Activated CD8-positive, alpha-beta T cell treated with anti-CD3 and anti-CD28 coated beads, Interleukin-2, amount 10 ng/mL, durations not matched to agents 7 days and 5 days (primary cell): ENCODE data around the gene CCDC92B. TPM values are rescaled to one million over a fixed set of nuclear protein-coding genes. Genes with fewer than 3 reads are reported as not detected.
"Not testable (repeated sequence)": the region's sequence is repeated elsewhere in the genome, so short reads cannot be mapped to it uniquely, and the experiment has no call there.

Source experiments
- ATAC-seq: fragments of 150-1000 bp; cut with Tn5 transposase; one replicate; pipeline ENCODE4 v1.10.0; 2021; ENCODE audit warnings: moderate library complexity
- CTCF ChIA-PET: fragments of 350-600 bp; sonication (Branson Sonifier 250); formaldehyde crosslinking; loops from one replicate; lab custom pipeline; 2021; ENCODE audit warnings: antibody characterized with exemption; lab: Charles Lee
- POLR2A ChIA-PET: fragments of 350-600 bp; sonication (Branson Sonifier 250); formaldehyde crosslinking; loops from one replicate; lab custom pipeline; 2021; ENCODE audit warnings: antibody characterized with exemption; lab: Charles Lee
- DNase-seq: peaks from one replicate; pipeline ENCODE4 v3.0.0-alpha.2; 2020
- H3K27ac Mint-ChIP-seq: one replicate; pipeline ENCODE4 v1.8.0; 2021; ENCODE audit warnings: mild to moderate bottlenecking, mixed read lengths
- H3K27me3 Mint-ChIP-seq: one replicate; pipeline ENCODE4 v1.8.0; 2021; ENCODE audit warnings: low read depth, mixed read lengths
- H3K36me3 Mint-ChIP-seq: one replicate; pipeline ENCODE4 v1.8.0; 2021; ENCODE audit warnings: low read depth, mixed read lengths
- H3K4me1 Mint-ChIP-seq: one replicate; pipeline ENCODE4 v1.8.0; 2021; ENCODE audit warnings: low read depth, mixed read lengths
- H3K4me3 Mint-ChIP-seq: one replicate; pipeline ENCODE4 v1.8.0; 2021; ENCODE audit warnings: mild to moderate bottlenecking, mixed read lengths
- H3K9me3 Mint-ChIP-seq: one replicate; pipeline ENCODE4 v1.8.0; 2022; ENCODE audit warnings: mixed read lengths; ENCODE audit not compliant: insufficient read depth
- microRNA-seq: library from miRNA; unstranded; fragments of <30 nt; microRNA quantifications from one replicate; pipeline ENCODE4 v1.2.0, GENCODE V29; 2022
- total RNA-seq, 2 experiments: library from RNA; stranded (reverse); gene quantifications; one replicate each; pipeline ENCODE4 v1.2.3, GENCODE V29; 2021

The CCDC92B gene
- total RNA-seq, 2 experiments from 2014 or later, result not detected

- Mint-ChIP-seq H3K36me3 (peaks cover 57% of the 10 kb centered on the region), H3K4me1 (no peaks in the 10 kb centered on the region), H3K27me3 (no peaks in the 10 kb centered on the region), H3K9me3 (no peaks in the 10 kb centered on the region), H3K4me3 (no peak overlapping the region), H3K27ac (no peak overlapping the region)
- ChIA-PET POLR2A (no interaction called here), CTCF (no interaction called here)
- DNase-seq (no peak), ATAC-seq (no peak)
Measured at GRCh38 chr17:2680961-2681360, 68.5 kb downstream of the CCDC92B start.

DNA sequence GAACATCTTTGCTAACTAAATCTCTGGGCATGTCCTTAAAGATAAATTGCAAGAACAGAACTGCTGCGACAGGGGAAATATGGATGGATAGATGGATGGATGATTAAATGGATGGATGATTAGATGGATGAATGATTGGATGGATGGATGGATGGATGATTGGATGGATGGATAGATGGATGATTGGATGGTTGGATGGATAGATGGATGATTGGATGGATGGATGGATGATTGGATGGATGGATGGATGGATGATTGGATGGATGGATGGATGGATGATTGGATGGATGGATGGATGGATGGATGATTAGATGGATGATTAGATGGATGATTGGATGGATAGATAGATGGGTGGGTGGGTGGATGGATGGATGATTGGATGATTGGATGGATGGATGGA lies 70.2 kb downstream of the CCDC92B start:
- H3K9me3 Mint-ChIP-seq, ATAC-seq, H3K27ac Mint-ChIP-seq, H3K4me3 Mint-ChIP-seq, H3K27me3 Mint-ChIP-seq, POLR2A ChIA-PET, H3K4me1 Mint-ChIP-seq, DNase-seq, CTCF ChIA-PET: not testable (repeated sequence)
- H3K36me3 Mint-ChIP-seq, result peaks cover 62% of the 10 kb centered on the region

Small RNA genes lying within 50 kb of the gene (microRNA-seq; reads per million reads assigned to microRNA genes)
- gene MIR1253, result not detected
- not detected for gene MIR6776

Other genes with a start within 250 kb of the CCDC92B start
- gene METTL16, start 237.8 kb downstream of the CCDC92B start, total RNA-seq, result 10 to 100 TPM; 25.7 to 27.0 TPM
- 100 to 1,000 TPM; 164 to 173 TPM for gene PAFAH1B1, start 156.0 kb downstream of the CCDC92B start, total RNA-seq
- 10 to 100 TPM; 59.0 to 64.9 TPM for gene CLUH, start 37.9 kb downstream of the CCDC92B start, total RNA-seq
- 10 to 100 TPM in 1 of 2 experiments, 1 to 10 TPM in 1; 9.4 to 11.0 TPM for gene RAP1GAP2, start 46.8 kb upstream of the CCDC92B start, total RNA-seq